Measurements from ENCODE around the gene OXT.

The OXT gene

GRCh38 chr20:3115190-3116107, 44.0 kb downstream of the OXT start:
- peak; percentile 1 to 64 for DNase-seq

GRCh38 chr20:3116341-3116740, 44.9 kb downstream of the OXT start:
- DNase-seq = no peak

GRCh38 chr20:3117839-3118379, 46.5 kb downstream of the OXT start:
- DNase-seq = peak; percentile 37 to 73

- no peak for DNase-seq
Observed at GRCh38 chr20:3119044-3119443, 47.6 kb downstream of the OXT start.

- no peak for DNase-seq
Observed at GRCh38 chr20:3121271-3121911, 50.0 kb downstream of the OXT start.
